Fibroblast of upper back skin (primary cell): Measurements from ENCODE around the gene CCDC106.

Experiments
- DNase-seq: peaks from one replicate; pipeline ENCODE4 v3.0.0-alpha.2; 2013

Gene CCDC106

GRCh38 chr19:55700813-55701212 is 52.8 kb downstream of the CCDC106 start:
- no peak for DNase-seq

- DNase-seq, result no peak
These were observed 54.2 kb downstream of the CCDC106 start for GRCh38 chr19:55702131-55702627.
